NCI-H526 treated with DMSO at 0.1 percent for 48 hours (cell line): ENCODE results near the gene MCC.

ENCODE experiments used
- DNase-seq: peaks from one replicate; lab custom pipeline; 2025; lab: John Stamatoyannopoulos, UW

Gene MCC

GRCh38 chr5:113245427-113246225 is 242.6 kb downstream of the MCC start:
- no peak for DNase-seq

- DNase-seq = no peak
Observed at GRCh38 chr5:113244966-113245365, 243.3 kb downstream of the MCC start.

- no peak for DNase-seq
Observed at GRCh38 chr5:113243349-113243664, 244.9 kb downstream of the MCC start.

- no peak for DNase-seq
Observed at GRCh38 chr5:113242481-113243348, 245.5 kb downstream of the MCC start.

- no peak for DNase-seq
Observed at GRCh38 chr5:113240951-113241726, 247.1 kb downstream of the MCC start.

- no peak for DNase-seq
Observed at GRCh38 chr5:113240032-113240431, 248.2 kb downstream of the MCC start.

GRCh38 chr5:113237893-113238292 is 250.4 kb downstream of the MCC start:
- DNase-seq = no peak

- no peak for DNase-seq
Observed at GRCh38 chr5:113236536-113237288, 251.5 kb downstream of the MCC start.

GRCh38 chr5:113235884-113236283 is 252.4 kb downstream of the MCC start:
- DNase-seq = no peak

GRCh38 chr5:113234546-113234945 is 253.7 kb downstream of the MCC start:
- no peak for DNase-seq

GRCh38 chr5:113233606-113234005 is 254.6 kb downstream of the MCC start:
- DNase-seq = no peak

- DNase-seq = no peak
Observed at GRCh38 chr5:113232667-113233066, 255.6 kb downstream of the MCC start.

GRCh38 chr5:113232221-113232620 is 256.0 kb downstream of the MCC start:
- DNase-seq = no peak

GRCh38 chr5:113231653-113232000 is 256.6 kb downstream of the MCC start:
- DNase-seq = no peak

- DNase-seq = no peak
Observed at GRCh38 chr5:113230711-113231652, 257.3 kb downstream of the MCC start.

- no peak for DNase-seq
Observed at GRCh38 chr5:113227798-113228197, 260.5 kb downstream of the MCC start.

- no peak for DNase-seq
Observed at GRCh38 chr5:113226116-113226736, 262.0 kb downstream of the MCC start.

GRCh38 chr5:113225259-113225658 is 263.0 kb downstream of the MCC start:
- DNase-seq = no peak

GRCh38 chr5:113224605-113225065 is 263.6 kb downstream of the MCC start:
- no peak for DNase-seq
